BLaER1 treated with 17β-estradiol and CSF1 and Interleukin-3, amounts not matched to agents 10 nM and 100 nM (cell line): ENCODE results near the gene GPX6.
A peak's percentile ranks its signal among the peaks of the same experiment; 100 is the strongest.
"Not testable (repeated sequence)": the region's sequence is repeated elsewhere in the genome, so short reads cannot be mapped to it uniquely, and the experiment has no call there.

Experiments
- H3K27ac ChIP-seq, 11 experiments: shearing (Covaris generic); formaldehyde crosslinking; 2 replicates each; pipeline ENCODE4 v1.8.1; 2022
- H3K27me3 ChIP-seq, 11 experiments: shearing (Covaris generic); formaldehyde crosslinking; 2 replicates each; pipeline ENCODE4 v1.8.1; 2022
- H3K36me3 ChIP-seq, 11 experiments: shearing (Covaris generic); formaldehyde crosslinking; 2 replicates each; pipeline ENCODE4 v1.8.1; 2022
- H3K4me1 ChIP-seq, 10 experiments: shearing (Covaris generic); formaldehyde crosslinking; 2 replicates each; pipeline ENCODE4 v1.8.1; 2022
- H3K4me2 ChIP-seq, 11 experiments: shearing (Covaris generic); formaldehyde crosslinking; 2 replicates each; pipeline ENCODE4 v1.8.1; 2022
- H3K4me3 ChIP-seq, 10 experiments: shearing (Covaris generic); formaldehyde crosslinking; 2 replicates each; pipeline ENCODE4 v1.8.1; 2022
- H3K9ac ChIP-seq, 11 experiments: shearing (Covaris generic); formaldehyde crosslinking; 2 replicates each; pipeline ENCODE4 v1.8.1; 2022
- H3K9me3 ChIP-seq, 11 experiments: shearing (Covaris generic); formaldehyde crosslinking; replicated peaks in 1 of 11; 2 replicates each; pipeline ENCODE4 v1.8.1; 2022
- H4K20me1 ChIP-seq, 11 experiments: shearing (Covaris generic); formaldehyde crosslinking; 2 replicates each; pipeline ENCODE4 v1.8.1; 2022
- Cebpa-rat ChIP-seq, 11 experiments: shearing (Covaris generic); IDR thresholded peaks; 2 replicates each; pipeline ENCODE4 v1.8.1; 2022

GPX6 gene

DNA sequence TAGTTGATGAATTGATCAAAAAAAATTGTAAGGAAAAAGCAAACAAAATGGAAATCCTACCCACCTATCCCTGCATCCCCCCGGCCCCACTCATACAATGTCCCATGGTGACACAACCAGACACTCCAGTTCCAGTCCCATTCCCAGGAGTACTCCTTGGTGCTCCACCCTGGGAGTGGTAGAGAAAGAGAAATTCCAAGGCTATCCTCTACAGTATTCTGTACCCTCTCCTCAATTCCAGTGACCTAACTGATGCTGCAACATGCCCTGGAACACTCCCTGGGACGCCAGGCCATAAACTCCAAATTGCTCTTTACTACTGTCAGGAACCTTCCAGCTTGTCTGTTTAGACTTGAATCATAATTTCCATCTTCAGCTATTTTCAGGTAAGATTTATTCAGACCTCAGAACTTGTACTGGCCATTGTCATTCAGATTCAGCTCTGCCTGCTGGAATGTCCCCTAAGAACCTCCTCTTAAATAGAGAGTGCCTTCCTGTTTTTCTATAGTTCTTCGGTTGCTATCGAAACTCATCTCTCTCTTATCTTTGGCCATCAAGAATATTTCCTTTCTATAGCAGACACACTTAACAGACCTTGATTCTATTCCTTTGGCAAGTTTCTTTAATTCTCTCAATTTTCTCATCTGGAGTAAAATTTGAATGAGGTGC is 8.7 kb downstream of the GPX6 start:
- no peak for TF ChIP-seq Cebpa-rat (IDR thresholded peaks at IDR 0.05)
- no peaks in the 10 kb centered on the region for H4K20me1 ChIP-seq
- H3K4me1 ChIP-seq = peaks cover 13 to 19% (median 16%) of the 10 kb centered on the region in 10 experiments; a peak in 19 of 20 replicates
- H3K36me3 ChIP-seq = no peaks in the 10 kb centered on the region
- peaks cover 9 to 21% (median 14%) of the 10 kb centered on the region in 11 experiments for H3K9me3 ChIP-seq
- H3K27ac ChIP-seq = peak overlapping the region in 3 of 11 experiments; percentile 0 to 61 (median 36); a peak in 3 of 22 replicates
- peak overlapping the region in 2 of 10 experiments; percentile 13 to 26; a peak in 2 of 20 replicates for H3K4me3 ChIP-seq
- peak overlapping the region; percentile 43 to 81 (median 67) for H3K4me2 ChIP-seq
- H3K27me3 ChIP-seq = no peaks in the 10 kb centered on the region
- peak overlapping the region in 1 of 11 experiments; percentile 17; a peak in 1 of 22 replicates for H3K9ac ChIP-seq

DNA sequence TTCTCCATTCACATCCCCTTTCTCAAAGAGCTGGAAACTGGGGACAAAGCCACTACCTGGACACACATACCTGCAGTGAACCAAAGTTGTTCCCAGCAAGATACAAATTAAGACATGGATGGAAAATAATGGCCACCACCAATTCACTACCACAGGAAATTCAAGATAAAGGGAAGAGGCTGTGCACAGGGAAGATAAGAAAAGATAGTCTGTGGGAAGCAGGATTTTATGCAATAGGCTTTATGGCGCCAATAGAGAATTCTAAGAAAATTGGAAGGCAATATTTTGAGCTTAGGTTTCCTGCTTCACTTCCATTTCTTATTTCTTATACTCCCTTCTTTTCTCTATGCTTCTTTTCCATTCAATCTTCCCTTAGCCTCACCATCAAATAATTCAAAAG is 9.9 kb downstream of the GPX6 start:
- H3K4me2 ChIP-seq = no peak overlapping the region
- H3K9ac ChIP-seq = no peak overlapping the region
- no peaks in the 10 kb centered on the region for H4K20me1 ChIP-seq
- no peak for TF ChIP-seq Cebpa-rat (IDR thresholded peaks at IDR 0.05)
- H3K27me3 ChIP-seq = no peaks in the 10 kb centered on the region
- H3K36me3 ChIP-seq = no peaks in the 10 kb centered on the region
- no peak overlapping the region for H3K4me3 ChIP-seq
- peaks cover 0 to 21% (median 11%) of the 10 kb centered on the region in 11 experiments; a peak in 18 of 22 replicates for H3K9me3 ChIP-seq
- no peak overlapping the region for H3K27ac ChIP-seq
- peaks cover 13 to 19% (median 16%) of the 10 kb centered on the region in 10 experiments; a peak in 19 of 20 replicates for H3K4me1 ChIP-seq

DNA sequence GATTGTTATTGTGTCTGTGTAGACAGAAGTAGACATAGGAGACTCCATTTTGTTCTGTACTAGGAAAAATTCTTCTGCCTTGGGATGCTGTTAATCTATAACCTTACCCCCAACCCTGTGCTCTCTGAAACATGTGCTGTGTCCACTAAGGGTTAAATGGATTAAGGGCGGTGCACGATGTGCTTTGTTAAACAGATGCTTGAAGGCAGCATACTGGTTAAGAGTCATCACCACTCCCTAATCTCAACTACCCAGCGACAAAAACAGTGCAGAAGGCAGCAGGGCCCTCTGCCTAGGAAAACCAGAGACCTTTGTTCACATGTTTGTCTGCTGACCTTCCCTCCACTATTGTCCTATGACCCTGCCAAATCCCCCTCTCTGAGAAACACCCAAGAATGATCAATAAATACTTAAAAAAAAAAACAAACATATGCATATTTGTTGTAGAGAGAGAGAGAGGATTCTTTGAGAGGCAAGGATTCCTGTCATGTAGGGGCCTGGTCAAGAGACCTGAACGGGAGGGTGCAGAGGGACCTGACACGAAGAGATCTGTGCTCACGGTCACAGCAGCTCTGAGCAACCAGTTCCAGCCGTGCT is 12.8 kb downstream of the GPX6 start:
- not testable (repeated sequence) for H3K27me3 ChIP-seq, H3K36me3 ChIP-seq, H4K20me1 ChIP-seq, H3K27ac ChIP-seq, H3K9ac ChIP-seq, H3K4me3 ChIP-seq, H3K4me2 ChIP-seq
- H3K9me3 ChIP-seq = peaks cover 0 to 22% (median 11%) of the 10 kb centered on the region in 11 experiments; a peak in 18 of 22 replicates
- peaks cover 11 to 17% (median 14%) of the 10 kb centered on the region in 10 experiments; a peak in 19 of 20 replicates for H3K4me1 ChIP-seq

DNA sequence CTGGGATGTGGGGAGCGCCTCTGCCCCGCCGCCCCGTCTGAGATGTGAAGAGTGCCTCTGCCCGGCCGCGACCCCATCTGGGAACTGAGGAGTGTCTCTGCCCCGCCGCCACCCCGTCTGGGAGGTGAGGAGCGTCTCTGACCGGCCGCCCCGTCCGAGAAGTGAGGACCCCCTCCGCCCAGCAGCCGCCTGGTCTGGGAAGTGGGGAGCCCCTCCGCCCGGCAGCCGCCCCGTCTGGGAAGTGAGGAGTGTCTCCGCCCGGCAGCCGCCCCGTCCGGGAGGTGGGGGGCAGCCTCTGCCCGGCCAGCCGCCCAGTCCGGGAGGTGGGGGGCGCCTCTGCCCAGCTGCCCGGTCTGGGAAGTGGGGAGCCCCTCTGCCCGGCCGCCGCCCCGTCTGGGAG is 13.5 kb downstream of the GPX6 start:
- H3K9ac ChIP-seq, H3K27me3 ChIP-seq, H4K20me1 ChIP-seq, H3K27ac ChIP-seq, H3K36me3 ChIP-seq, H3K4me3 ChIP-seq, H3K4me2 ChIP-seq: not testable (repeated sequence)
- peaks cover 0 to 22% (median 11%) of the 10 kb centered on the region in 11 experiments; a peak in 18 of 22 replicates for H3K9me3 ChIP-seq
- H3K4me1 ChIP-seq = peaks cover 6 to 11% (median 8%) of the 10 kb centered on the region in 10 experiments; a peak in 15 of 20 replicates

DNA sequence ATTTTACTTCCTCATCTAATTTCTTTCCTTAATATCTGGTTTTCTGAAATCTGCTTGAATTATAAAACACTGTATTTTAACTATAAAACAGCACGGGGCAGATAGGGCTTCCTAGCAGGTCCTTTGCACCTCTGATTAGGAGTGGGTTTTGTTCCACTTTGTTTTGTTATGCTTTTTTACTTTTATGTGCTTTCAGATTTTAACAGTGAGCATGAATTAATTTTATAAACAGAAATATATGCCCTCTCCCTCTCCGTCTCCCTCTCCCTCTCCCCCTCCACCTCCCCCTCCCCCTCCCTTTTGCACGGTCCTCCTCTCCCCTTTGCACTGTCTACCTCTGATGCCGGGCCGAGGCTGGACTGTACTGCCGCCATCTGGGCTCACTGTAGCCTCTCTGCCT is 14.3 kb downstream of the GPX6 start:
- Histone ChIP-seq H3K9ac (no peak overlapping the region), H3K4me1 (peaks cover 0 to 2% (median 0%) of the 10 kb centered on the region in 10 experiments; a peak in 4 of 20 replicates), H3K27ac (no peak overlapping the region), H3K4me3 (no peak overlapping the region), H3K36me3 (no peaks in the 10 kb centered on the region), H3K9me3 (peaks cover 0 to 22% (median 11%) of the 10 kb centered on the region in 11 experiments; a peak in 18 of 22 replicates), H4K20me1 (no peaks in the 10 kb centered on the region), H3K4me2 (no peak overlapping the region), H3K27me3 (no peaks in the 10 kb centered on the region)
- TF ChIP-seq Cebpa-rat (IDR thresholded peaks at IDR 0.05) = no peak

DNA sequence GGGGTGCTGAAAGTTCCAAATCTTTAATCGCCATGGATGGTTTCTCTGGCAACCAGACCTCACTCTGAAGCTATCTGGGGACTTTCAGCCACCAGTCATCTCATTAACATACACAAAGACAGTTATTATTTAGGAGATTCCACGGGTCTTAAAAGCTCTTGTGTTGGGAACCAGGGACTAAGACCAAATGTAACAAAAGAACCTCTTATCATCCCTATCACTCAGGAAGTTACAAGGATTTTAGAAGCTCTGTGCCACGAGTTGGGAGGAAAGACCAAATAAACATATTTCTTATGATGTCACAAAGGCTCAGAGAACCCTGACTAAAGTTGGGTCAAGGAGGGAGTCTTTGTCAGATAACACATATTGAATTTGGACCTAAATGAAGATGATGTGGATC is 17.7 kb downstream of the GPX6 start:
- no peak for TF ChIP-seq Cebpa-rat (IDR thresholded peaks at IDR 0.05)
- Histone ChIP-seq H3K4me1 (no peaks in the 10 kb centered on the region), H3K9me3 (peaks cover 0 to 19% (median 11%) of the 10 kb centered on the region in 11 experiments; a peak in 18 of 22 replicates), H3K36me3 (no peaks in the 10 kb centered on the region), H3K27me3 (no peaks in the 10 kb centered on the region), H3K9ac (no peak overlapping the region), H3K27ac (no peak overlapping the region), H3K4me3 (no peak overlapping the region), H4K20me1 (no peaks in the 10 kb centered on the region), H3K4me2 (no peak overlapping the region)

DNA sequence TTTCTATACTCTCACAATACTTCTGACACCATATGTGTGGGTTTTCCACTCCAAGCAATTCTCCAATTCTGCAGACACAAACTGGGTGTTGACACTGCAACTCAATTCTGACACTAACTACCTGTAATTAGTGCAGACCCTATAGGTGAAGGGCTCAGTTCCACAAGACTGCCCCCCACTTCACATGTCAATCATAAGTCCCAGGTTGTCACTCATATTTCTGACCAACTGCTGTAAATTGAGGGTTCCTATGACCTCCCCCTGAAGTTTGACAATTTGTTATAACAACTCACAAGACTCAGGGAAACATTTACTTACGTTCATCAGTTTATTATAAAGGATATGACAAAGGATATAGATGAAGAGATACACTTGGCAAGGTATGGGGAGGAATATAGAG is 18.3 kb downstream of the GPX6 start:
- Histone ChIP-seq H3K9me3 (peaks cover 0 to 16% (median 9%) of the 10 kb centered on the region in 11 experiments; a peak in 18 of 22 replicates), H3K27ac (no peak overlapping the region), H3K4me3 (no peak overlapping the region), H3K36me3 (no peaks in the 10 kb centered on the region), H4K20me1 (no peaks in the 10 kb centered on the region), H3K27me3 (no peaks in the 10 kb centered on the region), H3K9ac (no peak overlapping the region), H3K4me1 (peaks cover 0 to 2% (median 0%) of the 10 kb centered on the region in 10 experiments; a peak in 4 of 20 replicates), H3K4me2 (no peak overlapping the region)
- no peak for TF ChIP-seq Cebpa-rat (IDR thresholded peaks at IDR 0.05)

DNA sequence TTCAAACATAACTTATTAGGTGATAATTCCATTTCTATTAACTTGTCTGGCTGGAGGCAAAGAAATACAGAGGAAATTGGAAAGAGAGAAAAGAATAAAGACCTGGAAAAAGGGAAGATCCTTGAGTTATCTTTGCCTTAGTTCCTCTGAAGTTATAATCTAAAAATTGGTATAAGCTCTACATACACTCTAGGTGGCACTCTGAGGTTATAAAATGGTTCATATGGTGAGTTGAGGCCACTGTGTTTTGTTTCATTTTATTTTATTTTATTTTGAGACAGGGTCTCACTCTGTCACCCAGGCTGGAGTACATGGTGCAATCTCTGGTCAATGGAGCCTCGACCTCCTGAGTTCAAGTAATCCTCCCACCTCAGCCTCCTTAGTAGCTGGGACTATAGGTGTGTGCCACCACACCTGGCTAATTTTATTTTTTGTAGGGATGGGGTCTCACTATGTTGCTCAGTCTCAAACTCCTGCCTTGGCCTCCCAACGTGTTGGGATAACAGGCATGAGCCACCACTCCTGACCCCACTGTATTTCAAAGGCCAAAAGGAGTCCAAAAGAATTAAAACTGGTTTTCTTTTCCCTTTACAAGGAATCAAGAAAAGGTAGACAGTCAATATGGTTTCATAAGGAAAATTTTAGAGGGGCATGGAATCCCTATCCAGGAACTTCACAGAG is 19.4 kb downstream of the GPX6 start:
- no peak overlapping the region for H3K4me2 ChIP-seq
- H3K4me1 ChIP-seq = peaks cover 0 to 13% (median 10%) of the 10 kb centered on the region in 10 experiments; a peak in 17 of 20 replicates
- H3K9me3 ChIP-seq = peaks cover 0 to 7% (median 0%) of the 10 kb centered on the region in 11 experiments; a peak in 4 of 22 replicates
- no peak overlapping the region for H3K4me3 ChIP-seq
- peaks cover 0 to 9% (median 2%) of the 10 kb centered on the region in 11 experiments; a peak in 8 of 22 replicates for H3K27me3 ChIP-seq
- H4K20me1 ChIP-seq = no peaks in the 10 kb centered on the region
- H3K36me3 ChIP-seq = no peaks in the 10 kb centered on the region
- no peak overlapping the region for H3K27ac ChIP-seq
- TF ChIP-seq Cebpa-rat (IDR thresholded peaks at IDR 0.05) = no peak
- no peak overlapping the region for H3K9ac ChIP-seq

DNA sequence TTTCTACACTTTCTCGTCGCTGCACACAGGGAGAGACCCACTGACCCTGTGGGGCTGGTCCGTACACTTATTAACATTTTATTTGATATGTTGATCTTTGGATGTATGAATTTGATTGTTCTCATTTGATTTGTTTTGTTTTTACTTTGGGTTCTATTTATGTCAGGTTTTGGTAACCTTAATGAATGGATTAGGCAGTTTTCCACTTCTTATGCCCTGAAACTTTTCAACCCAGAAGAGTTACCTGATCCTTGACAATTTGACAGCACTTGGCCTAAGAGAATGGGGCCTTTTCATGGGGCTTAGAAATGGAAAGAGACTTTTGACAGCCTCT is 23.6 kb downstream of the GPX6 start:
- Histone ChIP-seq H3K4me3 (no peak overlapping the region), H3K4me1 (peaks cover 11 to 34% (median 28%) of the 10 kb centered on the region in 10 experiments; a peak in 19 of 20 replicates), H3K27me3 (peaks cover 30 to 40% (median 35%) of the 10 kb centered on the region in 11 experiments), H3K36me3 (no peaks in the 10 kb centered on the region), H4K20me1 (no peaks in the 10 kb centered on the region), H3K9me3 (no peaks in the 10 kb centered on the region), H3K27ac (no peak overlapping the region), H3K9ac (no peak overlapping the region), H3K4me2 (peak overlapping the region; percentile 47 to 90 (median 85); a peak in 21 of 22 replicates)
- no peak for TF ChIP-seq Cebpa-rat (IDR thresholded peaks at IDR 0.05)
